Vagina (tissue), 2 donors: ENCODE measurements around the gene CYSLTR2. TPM values are rescaled to one million over a fixed set of nuclear protein-coding genes. Genes with fewer than 3 reads are reported as not detected.

Experiments
- DNase-seq, 2 donors: peaks; one replicate each; pipeline ENCODE4 v3.0.0-alpha.2; 2017; ENCODE audit errors: extremely low spot score in 2 of 2
- H3K27ac ChIP-seq: fragments of 200-600 bp; sonication (generic); one replicate; pipeline ENCODE4 v1.5.1; 2019
- H3K27me3 ChIP-seq: fragments of 200-600 bp; sonication (generic); one replicate; pipeline ENCODE4 v1.5.1; 2019
- H3K36me3 ChIP-seq, 2 donors: fragments of 200-600 bp; sonication (generic); one replicate each; pipeline ENCODE4 v1.5.1; 2017 to 2019
- H3K4me1 ChIP-seq: fragments of 200-600 bp; sonication (generic); one replicate; pipeline ENCODE4 v1.5.1; 2019
- H3K4me3 ChIP-seq, 2 donors: fragments of 200-600 bp; sonication (generic); 1 replicate in 1 of 2; 2 replicates in 1 of 2; pipeline ENCODE4 v1.5.1; 2016 to 2019
- H3K9me3 ChIP-seq: fragments of 200-600 bp; sonication (generic); one replicate; pipeline ENCODE4 v1.5.1; 2019
- POLR2A ChIP-seq, 2 donors: fragments of 450-650 bp; IDR thresholded peaks; one replicate each; pipeline ENCODE4 v1.6.1; 2017; ENCODE audit warnings: antibody characterized with exemption in 2 of 2, mild to moderate bottlenecking in 2 of 2, moderate library complexity in 2 of 2
- POLR2AphosphoS5 ChIP-seq, 2 donors: sonication (generic); formaldehyde crosslinking; IDR thresholded peaks; one replicate each; pipeline ENCODE4 v1.9.0; 2017; ENCODE audit warnings: antibody characterized with exemption in 2 of 2, mild to moderate bottlenecking in 2 of 2, low read depth in 1 of 2; ENCODE audit not compliant: insufficient read depth in 1 of 2
- intact Hi-C: fragments of 100-400 bp; cut with DNase I; formaldehyde crosslinking; loops from one replicate; pipeline ENCODE4 v1.15.1; 2023
- total RNA-seq: library from RNA; depleted of rRNA; stranded (reverse); fragments of >200 nt; gene quantifications from one replicate; pipeline ENCODE4 v1.2.3, GENCODE V29; 2016
- TF ChIP-seq, protein P1 (sequence below), 3 experiments: fragments of 450-650 bp in 2 of 3; fragments of 200-600 bp in 1 of 3; sonication (generic) in 1 of 3; IDR thresholded peaks; one replicate each; pipeline ENCODE4 v1.5.1; 2017 to 2019; ENCODE audit warnings: antibody characterized with exemption in 3 of 3, mild to moderate bottlenecking in 2 of 3, moderate library complexity in 2 of 3

CYSLTR2 gene
- total RNA-seq, 1 donor from 2014 or later = 0.49 TPM

GRCh38 chr13:48715977-48716376 lies 62.2 kb downstream of the CYSLTR2 start:
- H3K4me1 ChIP-seq = no peaks in the 10 kb centered on the region
- no peak for TF ChIP-seq POLR2AphosphoS5 (IDR thresholded peaks at IDR 0.05; ENCODE audit: insufficient read depth in 1 of 2, low read depth in 1 of 2)
- TF ChIP-seq POLR2A (IDR thresholded peaks at IDR 0.05) = no peak
- TF ChIP-seq, protein P1, sequence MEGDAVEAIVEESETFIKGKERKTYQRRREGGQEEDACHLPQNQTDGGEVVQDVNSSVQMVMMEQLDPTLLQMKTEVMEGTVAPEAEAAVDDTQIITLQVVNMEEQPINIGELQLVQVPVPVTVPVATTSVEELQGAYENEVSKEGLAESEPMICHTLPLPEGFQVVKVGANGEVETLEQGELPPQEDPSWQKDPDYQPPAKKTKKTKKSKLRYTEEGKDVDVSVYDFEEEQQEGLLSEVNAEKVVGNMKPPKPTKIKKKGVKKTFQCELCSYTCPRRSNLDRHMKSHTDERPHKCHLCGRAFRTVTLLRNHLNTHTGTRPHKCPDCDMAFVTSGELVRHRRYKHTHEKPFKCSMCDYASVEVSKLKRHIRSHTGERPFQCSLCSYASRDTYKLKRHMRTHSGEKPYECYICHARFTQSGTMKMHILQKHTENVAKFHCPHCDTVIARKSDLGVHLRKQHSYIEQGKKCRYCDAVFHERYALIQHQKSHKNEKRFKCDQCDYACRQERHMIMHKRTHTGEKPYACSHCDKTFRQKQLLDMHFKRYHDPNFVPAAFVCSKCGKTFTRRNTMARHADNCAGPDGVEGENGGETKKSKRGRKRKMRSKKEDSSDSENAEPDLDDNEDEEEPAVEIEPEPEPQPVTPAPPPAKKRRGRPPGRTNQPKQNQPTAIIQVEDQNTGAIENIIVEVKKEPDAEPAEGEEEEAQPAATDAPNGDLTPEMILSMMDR (IDR thresholded peaks at IDR 0.05) = no peak
- intact Hi-C loops = no loop called here
- no peak overlapping the region for H3K4me3 ChIP-seq
- H3K9me3 ChIP-seq = peaks cover 14% of the 10 kb centered on the region
- no peaks in the 10 kb centered on the region for H3K27me3 ChIP-seq
- H3K36me3 ChIP-seq = no peaks in the 10 kb centered on the region
- no peak for DNase-seq
- no peak overlapping the region for H3K27ac ChIP-seq

DNA sequence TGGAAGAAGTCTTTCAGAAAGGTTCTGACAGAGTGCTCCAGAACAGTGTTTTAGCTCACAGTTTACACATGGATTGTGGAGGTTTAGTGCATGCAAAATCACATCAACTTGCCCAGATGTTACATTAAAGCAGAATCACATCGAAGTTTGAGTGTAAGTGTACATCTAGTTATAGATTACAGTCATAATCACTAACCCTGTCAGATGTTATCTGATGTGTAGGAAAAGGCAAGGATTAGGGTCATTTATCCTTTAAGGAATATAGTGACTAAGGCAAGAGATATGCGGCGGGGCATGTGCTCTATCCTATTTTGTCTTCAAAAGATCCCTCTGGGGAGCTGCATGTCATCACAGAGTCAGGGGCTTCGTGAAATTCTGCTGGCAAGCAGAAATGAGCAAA lies 66.9 kb downstream of the CYSLTR2 start:
- Histone ChIP-seq H3K4me1 (no peaks in the 10 kb centered on the region), H3K27ac (no peak overlapping the region), H3K4me3 (no peak overlapping the region), H3K36me3 (no peaks in the 10 kb centered on the region), H3K27me3 (no peaks in the 10 kb centered on the region), H3K9me3 (peaks cover 14% of the 10 kb centered on the region)
- intact Hi-C loops = no loop called here
- DNase-seq = no peak
- TF ChIP-seq, protein P1 (IDR thresholded peaks at IDR 0.05) = no peak
- TF ChIP-seq POLR2A (IDR thresholded peaks at IDR 0.05) (no peak), POLR2AphosphoS5 (IDR thresholded peaks at IDR 0.05; ENCODE audit: insufficient read depth in 1 of 2, low read depth in 1 of 2) (no peak)

- Histone ChIP-seq H3K9me3 (peaks cover 8% of the 10 kb centered on the region), H3K27ac (no peak overlapping the region), H3K4me1 (peaks cover 18% of the 10 kb centered on the region), H3K27me3 (no peaks in the 10 kb centered on the region), H3K36me3 (no peaks in the 10 kb centered on the region), H3K4me3 (no peak overlapping the region)
- no peak for TF ChIP-seq POLR2AphosphoS5 (IDR thresholded peaks at IDR 0.05; ENCODE audit: insufficient read depth in 1 of 2, low read depth in 1 of 2)
- TF ChIP-seq, protein P1 (IDR thresholded peaks at IDR 0.05) = no peak
- no peak for TF ChIP-seq POLR2A (IDR thresholded peaks at IDR 0.05)
- intact Hi-C loops = no loop called here
- no peak for DNase-seq
These were observed 69.4 kb downstream of the CYSLTR2 start for GRCh38 chr13:48723168-48723567.

DNA sequence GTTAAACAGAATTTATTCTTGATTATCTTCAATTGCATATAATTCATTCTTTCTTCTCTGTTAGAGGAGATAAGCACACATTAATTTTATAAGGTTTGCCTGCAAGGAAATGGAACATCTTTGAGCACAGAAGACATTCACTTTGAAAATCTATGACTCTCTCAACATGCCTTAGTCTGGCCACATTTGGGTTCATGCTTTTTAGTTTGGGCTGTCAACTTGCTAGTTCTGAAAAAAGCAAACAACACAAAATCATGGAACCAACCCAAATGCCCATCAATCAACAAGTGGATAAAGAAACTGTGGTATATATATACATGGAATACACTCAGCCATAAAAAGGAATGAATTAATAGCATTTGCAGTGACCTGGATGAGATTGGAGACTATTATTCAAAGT lies 71.5 kb downstream of the CYSLTR2 start:
- H3K27ac ChIP-seq = no peak overlapping the region
- peaks cover 20% of the 10 kb centered on the region for H3K4me1 ChIP-seq
- no peak overlapping the region for H3K4me3 ChIP-seq
- DNase-seq = no peak
- TF ChIP-seq, protein P1 (IDR thresholded peaks at IDR 0.05) = no peak
- H3K27me3 ChIP-seq = no peaks in the 10 kb centered on the region
- no peaks in the 10 kb centered on the region for H3K9me3 ChIP-seq
- intact Hi-C loops = no loop called here
- no peaks in the 10 kb centered on the region for H3K36me3 ChIP-seq

- Histone ChIP-seq H3K4me3 (no peak overlapping the region), H3K27ac (peak overlapping the region; percentile 44), H3K27me3 (no peaks in the 10 kb centered on the region), H3K9me3 (no peaks in the 10 kb centered on the region), H3K4me1 (peaks cover 27% of the 10 kb centered on the region), H3K36me3 (no peaks in the 10 kb centered on the region)
- intact Hi-C loops = no loop called here
- DNase-seq = no peak
- TF ChIP-seq POLR2A (IDR thresholded peaks at IDR 0.05) = no peak
- TF ChIP-seq, protein P1 (IDR thresholded peaks at IDR 0.05) = no peak
- TF ChIP-seq POLR2AphosphoS5 (IDR thresholded peaks at IDR 0.05; ENCODE audit: insufficient read depth in 1 of 2, low read depth in 1 of 2) = no peak
These were observed 73.0 kb downstream of the CYSLTR2 start for GRCh38 chr13:48726711-48727110.
